Testis (tissue), 2 donors: ENCODE data around the gene GRIA1.

Experiments used
- POLR2A ChIP-seq: fragments of 450-650 bp; IDR thresholded peaks from one replicate; pipeline ENCODE4 v1.6.1; 2017; ENCODE audit warnings: antibody characterized with exemption, mild to moderate bottlenecking, moderate library complexity
- TF ChIP-seq, protein P1 (sequence below), 3 experiments: fragments of 450-650 bp in 2 of 3; fragments of 200-600 bp in 1 of 3; sonication (generic) in 1 of 3; IDR thresholded peaks; one replicate each; pipeline ENCODE4 v1.5.1; 2016 to 2019; ENCODE audit warnings: antibody characterized with exemption in 3 of 3, mild to moderate bottlenecking in 2 of 3, moderate library complexity in 1 of 3

- TF ChIP-seq, protein P1, sequence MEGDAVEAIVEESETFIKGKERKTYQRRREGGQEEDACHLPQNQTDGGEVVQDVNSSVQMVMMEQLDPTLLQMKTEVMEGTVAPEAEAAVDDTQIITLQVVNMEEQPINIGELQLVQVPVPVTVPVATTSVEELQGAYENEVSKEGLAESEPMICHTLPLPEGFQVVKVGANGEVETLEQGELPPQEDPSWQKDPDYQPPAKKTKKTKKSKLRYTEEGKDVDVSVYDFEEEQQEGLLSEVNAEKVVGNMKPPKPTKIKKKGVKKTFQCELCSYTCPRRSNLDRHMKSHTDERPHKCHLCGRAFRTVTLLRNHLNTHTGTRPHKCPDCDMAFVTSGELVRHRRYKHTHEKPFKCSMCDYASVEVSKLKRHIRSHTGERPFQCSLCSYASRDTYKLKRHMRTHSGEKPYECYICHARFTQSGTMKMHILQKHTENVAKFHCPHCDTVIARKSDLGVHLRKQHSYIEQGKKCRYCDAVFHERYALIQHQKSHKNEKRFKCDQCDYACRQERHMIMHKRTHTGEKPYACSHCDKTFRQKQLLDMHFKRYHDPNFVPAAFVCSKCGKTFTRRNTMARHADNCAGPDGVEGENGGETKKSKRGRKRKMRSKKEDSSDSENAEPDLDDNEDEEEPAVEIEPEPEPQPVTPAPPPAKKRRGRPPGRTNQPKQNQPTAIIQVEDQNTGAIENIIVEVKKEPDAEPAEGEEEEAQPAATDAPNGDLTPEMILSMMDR (IDR thresholded peaks at IDR 0.05): no peak
- no peak for TF ChIP-seq POLR2A
These were observed 122.7 kb downstream of the GRIA1 start for GRCh38 chr5:153613144-153613543.
